ENCODE results near the gene MAPK8IP1. TPM values are rescaled to one million over a fixed set of nuclear protein-coding genes. Genes with fewer than 3 reads are reported as not detected.

MAPK8IP1 gene
- polyA plus RNA-seq, 2 of the 4 experiments (the other 2 are of a cell fraction), result 2.6 to 5.8 TPM

DNA sequence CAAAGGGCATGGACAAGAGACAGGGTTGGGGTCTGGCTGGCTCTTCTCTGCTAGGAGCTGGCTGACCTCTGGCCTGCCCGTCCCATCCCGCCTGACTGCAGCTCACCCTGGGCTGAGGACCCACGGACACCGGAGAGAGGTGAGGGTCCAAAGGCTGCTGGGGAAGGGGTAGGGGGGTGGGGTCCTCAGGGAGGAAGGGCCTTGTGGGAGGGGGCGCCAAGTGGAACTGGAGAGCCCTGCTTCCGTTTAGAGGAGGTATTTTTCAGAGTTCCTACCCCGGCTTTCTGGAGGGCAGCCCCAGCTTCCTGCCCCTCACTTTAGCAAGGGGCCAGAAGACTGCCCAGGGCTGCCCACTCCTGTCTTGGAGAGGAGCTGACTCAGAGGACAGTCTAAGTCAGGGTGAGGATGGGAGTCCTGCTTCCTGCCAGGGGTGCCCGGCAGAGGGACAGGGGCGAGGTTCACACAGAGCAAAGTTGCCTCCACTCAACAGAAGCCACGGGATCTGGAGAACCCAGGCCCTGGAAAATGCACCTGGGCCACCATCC is 44.1 kb downstream of the MAPK8IP1 start:
- FAIRE-seq, result no peak
- POLR2A ChIA-PET, result interaction anchor here (1.8 kb wide), 1 partner anchor 12 kb away, joined by 7 read pairs; the partner anchor contains the start of gene PEX16

DNA sequence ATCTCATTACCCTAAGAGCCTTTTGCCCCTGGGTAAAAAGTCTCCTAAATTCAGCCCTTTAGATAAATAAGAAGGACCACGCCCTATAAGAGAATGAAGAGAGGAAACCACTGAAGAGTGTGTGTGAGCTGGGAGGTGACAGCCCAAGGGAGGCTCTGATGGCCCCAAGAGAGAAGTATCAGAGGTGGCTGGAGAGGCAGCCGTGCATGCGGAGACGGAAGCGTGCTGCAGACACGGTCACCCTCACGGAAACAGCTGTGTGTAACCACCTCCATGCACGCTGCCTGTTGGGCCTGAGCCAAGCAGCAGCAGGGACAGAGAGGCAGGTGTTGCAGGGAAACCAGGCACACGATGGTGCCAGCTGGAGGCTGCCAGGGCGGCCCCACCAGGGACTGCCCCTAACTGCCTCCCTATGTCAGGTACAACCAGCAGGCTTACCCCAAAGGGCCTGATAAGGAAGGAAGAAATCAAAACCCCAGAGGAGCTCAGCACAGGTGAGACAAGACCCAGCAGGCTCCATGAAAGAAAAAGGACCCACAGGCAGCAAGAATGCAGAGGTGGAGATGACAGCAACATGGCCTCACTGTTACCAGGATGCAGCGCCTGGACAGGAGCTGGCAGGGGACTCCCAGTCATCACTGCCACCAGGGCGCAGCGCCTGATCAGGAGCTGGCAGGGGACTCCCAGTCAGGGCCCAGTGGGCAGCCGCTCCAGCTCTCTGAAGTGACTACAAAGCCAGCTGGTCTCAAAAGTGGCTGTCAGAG is 44.8 kb downstream of the MAPK8IP1 start:
- Histone ChIP-seq H3K4me1 (peaks cover 11% of the 10 kb centered on the region), H3K27ac (no peak overlapping the region), H3K9me3 (no peaks in the 10 kb centered on the region), H3K4me2 (no peak overlapping the region), H3K4me3 (no peak overlapping the region)
- POLR2A ChIA-PET, result interaction anchor here (1.8 kb wide), 1 partner anchor 12 kb away, joined by 7 read pairs; the partner anchor contains the start of gene PEX16
- 86% methylated on average over 14 of the region's 14 CpGs for WGBS (ENCODE audit: missing lambda C conversion rate)
- CTCF ChIA-PET, result interaction anchor here (0.7 to 1.5 kb wide), 6 partner anchors 8 to 58 kb away, joined by 3 read pairs; partner anchors contain the start of gene LARGE2
- FAIRE-seq, result no peak
- no peak for DNase-seq (ENCODE audit: low read depth in 1 of 2, low spot score in 1 of 2)
- ATAC-seq, result peak in 1 of 2 experiments; percentile 4; a peak in 1 of 6 replicates
- no peak for TF ChIP-seq JUNB (IDR thresholded peaks at IDR 0.05)
- TF ChIP-seq, protein P1, sequence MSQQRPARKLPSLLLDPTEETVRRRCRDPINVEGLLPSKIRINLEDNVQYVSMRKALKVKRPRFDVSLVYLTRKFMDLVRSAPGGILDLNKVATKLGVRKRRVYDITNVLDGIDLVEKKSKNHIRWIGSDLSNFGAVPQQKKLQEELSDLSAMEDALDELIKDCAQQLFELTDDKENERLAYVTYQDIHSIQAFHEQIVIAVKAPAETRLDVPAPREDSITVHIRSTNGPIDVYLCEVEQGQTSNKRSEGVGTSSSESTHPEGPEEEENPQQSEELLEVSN (IDR thresholded peaks at IDR 0.05; ENCODE audit: borderline replicate concordance, low read depth), result no peak
- TF ChIP-seq, protein P2, sequence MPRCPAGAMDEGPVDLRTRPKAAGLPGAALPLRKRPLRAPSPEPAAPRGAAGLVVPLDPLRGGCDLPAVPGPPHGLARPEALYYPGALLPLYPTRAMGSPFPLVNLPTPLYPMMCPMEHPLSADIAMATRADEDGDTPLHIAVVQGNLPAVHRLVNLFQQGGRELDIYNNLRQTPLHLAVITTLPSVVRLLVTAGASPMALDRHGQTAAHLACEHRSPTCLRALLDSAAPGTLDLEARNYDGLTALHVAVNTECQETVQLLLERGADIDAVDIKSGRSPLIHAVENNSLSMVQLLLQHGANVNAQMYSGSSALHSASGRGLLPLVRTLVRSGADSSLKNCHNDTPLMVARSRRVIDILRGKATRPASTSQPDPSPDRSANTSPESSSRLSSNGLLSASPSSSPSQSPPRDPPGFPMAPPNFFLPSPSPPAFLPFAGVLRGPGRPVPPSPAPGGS (IDR thresholded peaks at IDR 0.05), result no peak
- TF ChIP-seq, protein P3, sequence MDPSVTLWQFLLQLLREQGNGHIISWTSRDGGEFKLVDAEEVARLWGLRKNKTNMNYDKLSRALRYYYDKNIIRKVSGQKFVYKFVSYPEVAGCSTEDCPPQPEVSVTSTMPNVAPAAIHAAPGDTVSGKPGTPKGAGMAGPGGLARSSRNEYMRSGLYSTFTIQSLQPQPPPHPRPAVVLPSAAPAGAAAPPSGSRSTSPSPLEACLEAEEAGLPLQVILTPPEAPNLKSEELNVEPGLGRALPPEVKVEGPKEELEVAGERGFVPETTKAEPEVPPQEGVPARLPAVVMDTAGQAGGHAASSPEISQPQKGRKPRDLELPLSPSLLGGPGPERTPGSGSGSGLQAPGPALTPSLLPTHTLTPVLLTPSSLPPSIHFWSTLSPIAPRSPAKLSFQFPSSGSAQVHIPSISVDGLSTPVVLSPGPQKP (IDR thresholded peaks at IDR 0.05; ENCODE audit: low read depth, low read length), result no peak
- TF ChIP-seq ZC3H11A (IDR thresholded peaks at IDR 0.05), result no peak
- no peak for TF ChIP-seq CBX2 (IDR thresholded peaks at IDR 0.05; ENCODE audit: borderline replicate concordance, low read depth)
- no peak for TF ChIP-seq RCOR1 (IDR thresholded peaks at IDR 0.05; ENCODE audit: low read depth, low read length)
- no peak for TF ChIP-seq EHF (CRISPR knock-in tag; IDR thresholded peaks at IDR 0.05)
- TF ChIP-seq BHLHE40 (IDR thresholded peaks at IDR 0.05; ENCODE audit: low read depth, low read length), result no peak
- TF ChIP-seq TFCP2L1 (CRISPR knock-in tag; IDR thresholded peaks at IDR 0.05), result no peak
- no peak for TF ChIP-seq HEYL (CRISPR knock-in tag; IDR thresholded peaks at IDR 0.05)
- TF ChIP-seq, protein P4, sequence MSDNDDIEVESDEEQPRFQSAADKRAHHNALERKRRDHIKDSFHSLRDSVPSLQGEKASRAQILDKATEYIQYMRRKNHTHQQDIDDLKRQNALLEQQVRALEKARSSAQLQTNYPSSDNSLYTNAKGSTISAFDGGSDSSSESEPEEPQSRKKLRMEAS (IDR thresholded peaks at IDR 0.05), result no peak
- TF ChIP-seq FOSL2 (IDR thresholded peaks at IDR 0.05), result no peak
- no peak for TF ChIP-seq FOSL2 (CRISPR knock-in tag; IDR thresholded peaks at IDR 0.05)
- no peak for TF ChIP-seq EP300 (IDR thresholded peaks at IDR 0.05)
- TF ChIP-seq JUN (IDR thresholded peaks at IDR 0.05), result no peak
- TF ChIP-seq, protein P5, sequence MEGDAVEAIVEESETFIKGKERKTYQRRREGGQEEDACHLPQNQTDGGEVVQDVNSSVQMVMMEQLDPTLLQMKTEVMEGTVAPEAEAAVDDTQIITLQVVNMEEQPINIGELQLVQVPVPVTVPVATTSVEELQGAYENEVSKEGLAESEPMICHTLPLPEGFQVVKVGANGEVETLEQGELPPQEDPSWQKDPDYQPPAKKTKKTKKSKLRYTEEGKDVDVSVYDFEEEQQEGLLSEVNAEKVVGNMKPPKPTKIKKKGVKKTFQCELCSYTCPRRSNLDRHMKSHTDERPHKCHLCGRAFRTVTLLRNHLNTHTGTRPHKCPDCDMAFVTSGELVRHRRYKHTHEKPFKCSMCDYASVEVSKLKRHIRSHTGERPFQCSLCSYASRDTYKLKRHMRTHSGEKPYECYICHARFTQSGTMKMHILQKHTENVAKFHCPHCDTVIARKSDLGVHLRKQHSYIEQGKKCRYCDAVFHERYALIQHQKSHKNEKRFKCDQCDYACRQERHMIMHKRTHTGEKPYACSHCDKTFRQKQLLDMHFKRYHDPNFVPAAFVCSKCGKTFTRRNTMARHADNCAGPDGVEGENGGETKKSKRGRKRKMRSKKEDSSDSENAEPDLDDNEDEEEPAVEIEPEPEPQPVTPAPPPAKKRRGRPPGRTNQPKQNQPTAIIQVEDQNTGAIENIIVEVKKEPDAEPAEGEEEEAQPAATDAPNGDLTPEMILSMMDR (IDR thresholded peaks at IDR 0.05), result no peak

More for the DNA sequence above, 44.1 kb downstream of the MAPK8IP1 start:
- Histone ChIP-seq H3K9me3 (no peaks in the 10 kb centered on the region), H3K4me2 (no peak overlapping the region), H3K4me3 (no peak overlapping the region), H3K27ac (no peak overlapping the region), H3K4me1 (peaks cover 11% of the 10 kb centered on the region)
- CTCF ChIA-PET, result interaction anchor here (0.7 to 1.5 kb wide), 3 partner anchors 13 to 35 kb away, joined by 3 read pairs; no protein-coding TSS in a partner anchor
- TF ChIP-seq CEBPB (IDR thresholded peaks at IDR 0.05) (no peak), RFX5 (IDR thresholded peaks at IDR 0.05) (no peak), JUN (IDR thresholded peaks at IDR 0.05) (no peak), RNF2 (IDR thresholded peaks at IDR 0.05; ENCODE audit: borderline replicate concordance, low read depth) (no peak), TP53 (CRISPR knock-in tag; IDR thresholded peaks at IDR 0.05) (no peak), GATA3 (IDR thresholded peaks at IDR 0.05; ENCODE audit: borderline replicate concordance) (no peak)
- TF ChIP-seq, protein P6, sequence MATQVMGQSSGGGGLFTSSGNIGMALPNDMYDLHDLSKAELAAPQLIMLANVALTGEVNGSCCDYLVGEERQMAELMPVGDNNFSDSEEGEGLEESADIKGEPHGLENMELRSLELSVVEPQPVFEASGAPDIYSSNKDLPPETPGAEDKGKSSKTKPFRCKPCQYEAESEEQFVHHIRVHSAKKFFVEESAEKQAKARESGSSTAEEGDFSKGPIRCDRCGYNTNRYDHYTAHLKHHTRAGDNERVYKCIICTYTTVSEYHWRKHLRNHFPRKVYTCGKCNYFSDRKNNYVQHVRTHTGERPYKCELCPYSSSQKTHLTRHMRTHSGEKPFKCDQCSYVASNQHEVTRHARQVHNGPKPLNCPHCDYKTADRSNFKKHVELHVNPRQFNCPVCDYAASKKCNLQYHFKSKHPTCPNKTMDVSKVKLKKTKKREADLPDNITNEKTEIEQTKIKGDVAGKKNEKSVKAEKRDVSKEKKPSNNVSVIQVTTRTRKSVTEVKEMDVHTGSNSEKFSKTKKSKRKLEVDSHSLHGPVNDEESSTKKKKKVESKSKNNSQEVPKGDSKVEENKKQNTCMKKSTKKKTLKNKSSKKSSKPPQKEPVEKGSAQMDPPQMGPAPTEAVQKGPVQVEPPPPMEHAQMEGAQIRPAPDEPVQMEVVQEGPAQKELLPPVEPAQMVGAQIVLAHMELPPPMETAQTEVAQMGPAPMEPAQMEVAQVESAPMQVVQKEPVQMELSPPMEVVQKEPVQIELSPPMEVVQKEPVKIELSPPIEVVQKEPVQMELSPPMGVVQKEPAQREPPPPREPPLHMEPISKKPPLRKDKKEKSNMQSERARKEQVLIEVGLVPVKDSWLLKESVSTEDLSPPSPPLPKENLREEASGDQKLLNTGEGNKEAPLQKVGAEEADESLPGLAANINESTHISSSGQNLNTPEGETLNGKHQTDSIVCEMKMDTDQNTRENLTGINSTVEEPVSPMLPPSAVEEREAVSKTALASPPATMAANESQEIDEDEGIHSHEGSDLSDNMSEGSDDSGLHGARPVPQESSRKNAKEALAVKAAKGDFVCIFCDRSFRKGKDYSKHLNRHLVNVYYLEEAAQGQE (IDR thresholded peaks at IDR 0.05), result no peak
- 66% methylated on average over 10 of the region's 10 CpGs for WGBS (ENCODE audit: missing lambda C conversion rate)
- ATAC-seq (peak; percentile 26 to 41; a peak in 3 of 6 replicates), DNase-seq (ENCODE audit: low read depth in 1 of 2, low spot score in 1 of 2) (no peak)

Measured in A549 (cell line).